Measurements from ENCODE around the gene NAV3.

NAV3 gene

GRCh38 chr12:78038541-78038940 is 207.8 kb downstream of the NAV3 start:
- Histone ChIP-seq H4K91ac (ENCODE audit: low read depth, low read length, poor library complexity) (no peak overlapping the region), H2BK12ac (ENCODE audit: low read length) (no peak overlapping the region), H3K4ac (ENCODE audit: low read length) (no peak overlapping the region), H2BK15ac (ENCODE audit: low read length) (no peak overlapping the region), H3K4me2 (ENCODE audit: insufficient read depth, low read length, poor library complexity, severe bottlenecking) (no peak overlapping the region), H3K14ac (ENCODE audit: low read length) (no peak overlapping the region), H2BK5ac (ENCODE audit: low read length) (no peak overlapping the region), H3K23ac (ENCODE audit: low read depth, low read length, poor library complexity) (no peak overlapping the region), H3K27ac (replicated peaks; ENCODE audit: low read length) (no peak overlapping the region), H4K8ac (ENCODE audit: low read depth, low read length) (no peak overlapping the region), H3K4me1 (ENCODE audit: control insufficient read depth in 2 of 2, insufficient read depth in 1 of 2, low read depth in 1 of 2, low read length in 2 of 2) (peaks cover 6 to 10% of the 10 kb centered on the region in 2 donors), H2BK120ac (ENCODE audit: low read depth, low read length) (no peak overlapping the region), H3K79me1 (ENCODE audit: low read depth, low read length) (no peaks in the 10 kb centered on the region), H3K9me3 (replicated peaks in 1 of 2; ENCODE audit: control insufficient read depth in 2 of 2, insufficient read depth in 1 of 2, low read depth in 1 of 2, low read length in 2 of 2) (no peaks in the 10 kb centered on the region), H3K36me3 (replicated peaks in 1 of 2; ENCODE audit: control insufficient read depth in 2 of 2, insufficient read depth in 2 of 2, low read length in 2 of 2) (no peaks in the 10 kb centered on the region), H3K18ac (ENCODE audit: low read length) (no peak overlapping the region), H3K4me3 (ENCODE audit: low read length in 2 of 2) (no peak overlapping the region), H3K9ac (ENCODE audit: low read depth, low read length, poor library complexity) (no peak overlapping the region), H2AFZ (ENCODE audit: low read length) (peak overlapping the region; percentile 21), H3K27me3 (ENCODE audit: control insufficient read depth in 3 of 3, insufficient read depth in 3 of 3, low read depth in 1 of 3, low read length in 3 of 3) (no peaks in the 10 kb centered on the region), H2AK5ac (ENCODE audit: low read depth, low read length) (no peak overlapping the region)
- no CpG with 5 or more reads among the region's 1 CpG for WGBS, 2 donors (ENCODE audit: extremely low coverage in 2 of 2, insufficient read length in 2 of 2, insufficient replicate concordance in 1 of 2)
- no peak for DNase-seq (ENCODE audit: low spot score)

DNA sequence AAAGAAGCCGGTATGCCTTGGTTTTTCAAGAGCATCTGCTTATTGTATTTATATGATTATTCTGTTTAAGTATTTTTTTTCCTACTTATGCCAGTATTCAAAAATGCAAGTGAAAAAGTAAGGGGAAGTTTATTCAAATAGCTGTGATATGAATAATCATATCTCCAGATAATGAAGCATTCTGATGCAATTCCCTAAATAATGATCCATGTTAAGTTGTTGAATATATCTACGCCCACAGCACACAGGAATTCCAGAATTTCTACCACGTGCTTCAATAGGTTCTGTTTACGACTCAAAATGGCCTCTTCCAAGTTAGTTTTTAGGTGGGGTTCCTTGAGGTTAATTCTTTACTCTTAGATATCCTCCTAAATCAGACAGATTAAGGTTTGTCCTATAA is 208.3 kb downstream of the NAV3 start:
- no peak overlapping the region for H3K4ac ChIP-seq (ENCODE audit: low read length)
- H4K8ac ChIP-seq (ENCODE audit: low read depth, low read length): no peak overlapping the region
- no peak overlapping the region for H3K9ac ChIP-seq (ENCODE audit: low read depth, low read length, poor library complexity)
- H2BK120ac ChIP-seq (ENCODE audit: low read depth, low read length): no peak overlapping the region
- no peaks in the 10 kb centered on the region for H3K9me3 ChIP-seq (replicated peaks in 1 of 2; ENCODE audit: control insufficient read depth in 2 of 2, insufficient read depth in 1 of 2, low read depth in 1 of 2, low read length in 2 of 2)
- peaks cover 6 to 10% of the 10 kb centered on the region in 2 donors for H3K4me1 ChIP-seq (ENCODE audit: control insufficient read depth in 2 of 2, insufficient read depth in 1 of 2, low read depth in 1 of 2, low read length in 2 of 2)
- no peak overlapping the region for H3K18ac ChIP-seq (ENCODE audit: low read length)
- H2BK5ac ChIP-seq (ENCODE audit: low read length): no peak overlapping the region
- H2AK5ac ChIP-seq (ENCODE audit: low read depth, low read length): no peak overlapping the region
- H2BK15ac ChIP-seq (ENCODE audit: low read length): no peak overlapping the region
- no peaks in the 10 kb centered on the region for H3K79me1 ChIP-seq (ENCODE audit: low read depth, low read length)
- no peak overlapping the region for H3K4me2 ChIP-seq (ENCODE audit: insufficient read depth, low read length, poor library complexity, severe bottlenecking)
- no peak overlapping the region for H3K4me3 ChIP-seq (ENCODE audit: low read length in 2 of 2)
- H3K36me3 ChIP-seq (replicated peaks in 1 of 2; ENCODE audit: control insufficient read depth in 2 of 2, insufficient read depth in 2 of 2, low read length in 2 of 2): no peaks in the 10 kb centered on the region
- H3K23ac ChIP-seq (ENCODE audit: low read depth, low read length, poor library complexity): no peak overlapping the region
- no peak overlapping the region for H2BK12ac ChIP-seq (ENCODE audit: low read length)
- H3K14ac ChIP-seq (ENCODE audit: low read length): no peak overlapping the region
- no peaks in the 10 kb centered on the region for H3K27me3 ChIP-seq (ENCODE audit: control insufficient read depth in 3 of 3, insufficient read depth in 3 of 3, low read depth in 1 of 3, low read length in 3 of 3)
- WGBS, 2 donors (ENCODE audit: extremely low coverage in 2 of 2, insufficient read length in 2 of 2, insufficient replicate concordance in 1 of 2): no CpG with 5 or more reads among the region's 4 CpGs
- DNase-seq (ENCODE audit: low spot score): no peak
- no peak overlapping the region for H4K91ac ChIP-seq (ENCODE audit: low read depth, low read length, poor library complexity)
- no peak overlapping the region for H2AFZ ChIP-seq (ENCODE audit: low read length)
- H3K27ac ChIP-seq (replicated peaks; ENCODE audit: low read length): no peak overlapping the region

GRCh38 chr12:78040111-78040510 is 209.4 kb downstream of the NAV3 start:
- Histone ChIP-seq H4K91ac (ENCODE audit: low read depth, low read length, poor library complexity) (no peak overlapping the region), H3K27me3 (ENCODE audit: control insufficient read depth in 3 of 3, insufficient read depth in 3 of 3, low read depth in 1 of 3, low read length in 3 of 3) (no peaks in the 10 kb centered on the region), H2BK120ac (ENCODE audit: low read depth, low read length) (no peak overlapping the region), H3K79me1 (ENCODE audit: low read depth, low read length) (no peaks in the 10 kb centered on the region), H3K9ac (ENCODE audit: low read depth, low read length, poor library complexity) (no peak overlapping the region), H2BK15ac (ENCODE audit: low read length) (no peak overlapping the region), H3K9me3 (replicated peaks in 1 of 2; ENCODE audit: control insufficient read depth in 2 of 2, insufficient read depth in 1 of 2, low read depth in 1 of 2, low read length in 2 of 2) (no peaks in the 10 kb centered on the region), H3K4ac (ENCODE audit: low read length) (no peak overlapping the region), H3K23ac (ENCODE audit: low read depth, low read length, poor library complexity) (no peak overlapping the region), H4K8ac (ENCODE audit: low read depth, low read length) (no peak overlapping the region), H2BK5ac (ENCODE audit: low read length) (no peak overlapping the region), H2AK5ac (ENCODE audit: low read depth, low read length) (no peak overlapping the region), H3K14ac (ENCODE audit: low read length) (no peak overlapping the region), H3K4me1 (ENCODE audit: control insufficient read depth in 2 of 2, insufficient read depth in 1 of 2, low read depth in 1 of 2, low read length in 2 of 2) (peaks cover 6 to 10% of the 10 kb centered on the region in 2 donors), H3K18ac (ENCODE audit: low read length) (no peak overlapping the region), H3K4me2 (ENCODE audit: insufficient read depth, low read length, poor library complexity, severe bottlenecking) (no peak overlapping the region), H2AFZ (ENCODE audit: low read length) (no peak overlapping the region), H3K27ac (replicated peaks; ENCODE audit: low read length) (no peak overlapping the region), H2BK12ac (ENCODE audit: low read length) (no peak overlapping the region), H3K36me3 (replicated peaks in 1 of 2; ENCODE audit: control insufficient read depth in 2 of 2, insufficient read depth in 2 of 2, low read length in 2 of 2) (no peaks in the 10 kb centered on the region), H3K4me3 (ENCODE audit: low read length in 2 of 2) (no peak overlapping the region)
- WGBS, 2 donors (ENCODE audit: extremely low coverage in 2 of 2, insufficient read length in 2 of 2, insufficient replicate concordance in 1 of 2): no CpG with 5 or more reads among the region's 1 CpG
- no peak for DNase-seq (ENCODE audit: low spot score)

GRCh38 chr12:78050790-78051189 is 220.1 kb downstream of the NAV3 start:
- no peak overlapping the region for H4K8ac ChIP-seq (ENCODE audit: low read depth, low read length)
- H3K23ac ChIP-seq (ENCODE audit: low read depth, low read length, poor library complexity): no peak overlapping the region
- H3K4ac ChIP-seq (ENCODE audit: low read length): no peak overlapping the region
- no peak overlapping the region for H3K4me3 ChIP-seq (ENCODE audit: low read length in 2 of 2)
- H3K9me3 ChIP-seq (replicated peaks in 1 of 2; ENCODE audit: control insufficient read depth in 2 of 2, insufficient read depth in 1 of 2, low read depth in 1 of 2, low read length in 2 of 2): peaks cover 0 to 3% of the 10 kb centered on the region in 2 donors
- H3K27ac ChIP-seq (replicated peaks; ENCODE audit: low read length): no peak overlapping the region
- no peak overlapping the region for H2BK12ac ChIP-seq (ENCODE audit: low read length)
- no peak overlapping the region for H4K91ac ChIP-seq (ENCODE audit: low read depth, low read length, poor library complexity)
- no peak for DNase-seq (ENCODE audit: low spot score)
- no peak overlapping the region for H3K14ac ChIP-seq (ENCODE audit: low read length)
- no peak overlapping the region for H2BK15ac ChIP-seq (ENCODE audit: low read length)
- H2BK5ac ChIP-seq (ENCODE audit: low read length): no peak overlapping the region
- H2AK5ac ChIP-seq (ENCODE audit: low read depth, low read length): no peak overlapping the region
- H3K79me1 ChIP-seq (ENCODE audit: low read depth, low read length): no peaks in the 10 kb centered on the region
- no peaks in the 10 kb centered on the region for H3K27me3 ChIP-seq (ENCODE audit: control insufficient read depth in 3 of 3, insufficient read depth in 3 of 3, low read depth in 1 of 3, low read length in 3 of 3)
- WGBS, 2 donors (ENCODE audit: extremely low coverage in 2 of 2, insufficient read length in 2 of 2, insufficient replicate concordance in 1 of 2): no CpG with 5 or more reads among the region's 12 CpGs
- H3K4me2 ChIP-seq (ENCODE audit: insufficient read depth, low read length, poor library complexity, severe bottlenecking): no peak overlapping the region
- H2AFZ ChIP-seq (ENCODE audit: low read length): no peak overlapping the region
- H3K36me3 ChIP-seq (replicated peaks in 1 of 2; ENCODE audit: control insufficient read depth in 2 of 2, insufficient read depth in 2 of 2, low read length in 2 of 2): no peaks in the 10 kb centered on the region
- no peaks in the 10 kb centered on the region for H3K4me1 ChIP-seq (ENCODE audit: control insufficient read depth in 2 of 2, insufficient read depth in 1 of 2, low read depth in 1 of 2, low read length in 2 of 2)
- no peak overlapping the region for H2BK120ac ChIP-seq (ENCODE audit: low read depth, low read length)
- no peak overlapping the region for H3K9ac ChIP-seq (ENCODE audit: low read depth, low read length, poor library complexity)
- no peak overlapping the region for H3K18ac ChIP-seq (ENCODE audit: low read length)

Data from neuronal stem cell (in vitro differentiated cells).